GM23248 (cell line): ENCODE data around the gene LRFN4. TPM values are rescaled to one million over a fixed set of nuclear protein-coding genes. Genes with fewer than 3 reads are reported as not detected.

Source experiments
- DNase-seq: peaks from one replicate; pipeline ENCODE4 v3.0.0-alpha.2; 2015
- H2AFZ ChIP-seq: fragments of 200-600 bp; sonication (generic); 2 replicates; pipeline ENCODE4 v1.6.1; 2016; ENCODE audit warnings: antibody characterized with exemption
- H3F3A ChIP-seq: fragments of 200-600 bp; sonication (generic); 2 replicates; pipeline ENCODE4 v1.6.1; 2016; ENCODE audit warnings: mild to moderate bottlenecking, antibody characterized with exemption, mixed run types; ENCODE audit not compliant: insufficient read depth
- H3K27ac ChIP-seq: fragments of 200-600 bp; sonication (generic); 2 replicates; pipeline ENCODE4 v1.5.1; 2016; ENCODE audit warnings: mild to moderate bottlenecking
- H3K27me3 ChIP-seq: fragments of 200-600 bp; sonication (generic); replicated peaks from 2 replicates; pipeline ENCODE4 v1.6.1; 2016; ENCODE audit warnings: mild to moderate bottlenecking; ENCODE audit not compliant: insufficient read depth
- H3K36me3 ChIP-seq: fragments of 200-600 bp; sonication (generic); 2 replicates; pipeline ENCODE4 v1.6.1; 2016; ENCODE audit warnings: low read depth, mild to moderate bottlenecking
- H3K4me1 ChIP-seq: fragments of 200-600 bp; sonication (generic); 2 replicates; pipeline ENCODE4 v1.6.1; 2016; ENCODE audit warnings: mild to moderate bottlenecking; ENCODE audit not compliant: insufficient read depth
- H3K4me2 ChIP-seq: fragments of 200-600 bp; sonication (generic); one replicate; pipeline ENCODE4 v1.6.1; 2016; ENCODE audit warnings: mild to moderate bottlenecking; ENCODE audit not compliant: unreplicated experiment
- H3K4me3 ChIP-seq: fragments of 200-600 bp; sonication (generic); 2 replicates; pipeline ENCODE4 v1.5.1; 2016; ENCODE audit warnings: mild to moderate bottlenecking
- H3K79me2 ChIP-seq: fragments of 200-600 bp; sonication (generic); 2 replicates; pipeline ENCODE4 v1.6.1; 2016; ENCODE audit warnings: mild to moderate bottlenecking; ENCODE audit not compliant: insufficient read depth
- H3K9ac ChIP-seq: fragments of 200-600 bp; sonication (generic); 2 replicates; pipeline ENCODE4 v1.6.1; 2016; ENCODE audit warnings: mild to moderate bottlenecking
- H3K9me2 ChIP-seq: fragments of 200-600 bp; sonication (generic); 2 replicates; pipeline ENCODE4 v1.6.1; 2016; ENCODE audit warnings: mixed run types, mild to moderate bottlenecking, moderate library complexity; ENCODE audit not compliant: insufficient read depth
- H3K9me3 ChIP-seq: fragments of 200-600 bp; sonication (generic); one replicate; pipeline ENCODE4 v1.6.1; 2017; ENCODE audit warnings: low read depth
- H4K20me1 ChIP-seq: fragments of 200-600 bp; sonication (generic); 2 replicates; pipeline ENCODE4 v1.6.0; 2016; ENCODE audit not compliant: insufficient read depth
- EZH2 ChIP-seq: fragments of 200-600 bp; sonication (generic); IDR thresholded peaks from 2 replicates; pipeline ENCODE4 v1.6.1; 2018; ENCODE audit warnings: antibody characterized with exemption, mild to moderate bottlenecking; ENCODE audit not compliant: insufficient read depth, poor library complexity, severe bottlenecking
- EZH2phosphoT487 ChIP-seq: fragments of 200-600 bp; sonication (generic); IDR thresholded peaks from 2 replicates; pipeline ENCODE4 v1.6.1; 2018; ENCODE audit warnings: antibody characterized with exemption, moderate library complexity, mild to moderate bottlenecking, low read depth; ENCODE audit not compliant: insufficient read depth
- WGBS, 2 experiments: methylation state at CpG; one replicate each; pipeline ENCODE4 v1.1.6; 2015 to 2017; ENCODE audit warnings: low lambda C conversion rate in 2 of 2, low coverage in 1 of 2; ENCODE audit errors: missing lambda C conversion rate in 2 of 2; 5-methylcytosine and 5-hydroxymethylcytosine counted together
- in situ Hi-C: fragments of 300-500 bp; cut with MboI; formaldehyde crosslinking; loops from 2 replicates; pipeline ENCODE4 v1.15.0; 2020
- polyA plus RNA-seq: library from polyadenylated mRNA; unstranded; fragments of >200 nt; fragmentation: Nextera tagmentation; extraction: Ambion mirVana; gene quantifications from 2 replicates; pipeline ENCODE4 v1.2.1, GENCODE V29; 2016
- total RNA-seq: library from RNA; depleted of rRNA; stranded (reverse); fragments of >200 nt; shearing (Covaris generic); gene quantifications from 2 replicates; pipeline ENCODE4 v1.2.3, GENCODE V29; 2014

Gene LRFN4
- total and polyA plus RNA-seq, 2 experiments from 2014 or later: 5.4 to 42.2 TPM

DNA sequence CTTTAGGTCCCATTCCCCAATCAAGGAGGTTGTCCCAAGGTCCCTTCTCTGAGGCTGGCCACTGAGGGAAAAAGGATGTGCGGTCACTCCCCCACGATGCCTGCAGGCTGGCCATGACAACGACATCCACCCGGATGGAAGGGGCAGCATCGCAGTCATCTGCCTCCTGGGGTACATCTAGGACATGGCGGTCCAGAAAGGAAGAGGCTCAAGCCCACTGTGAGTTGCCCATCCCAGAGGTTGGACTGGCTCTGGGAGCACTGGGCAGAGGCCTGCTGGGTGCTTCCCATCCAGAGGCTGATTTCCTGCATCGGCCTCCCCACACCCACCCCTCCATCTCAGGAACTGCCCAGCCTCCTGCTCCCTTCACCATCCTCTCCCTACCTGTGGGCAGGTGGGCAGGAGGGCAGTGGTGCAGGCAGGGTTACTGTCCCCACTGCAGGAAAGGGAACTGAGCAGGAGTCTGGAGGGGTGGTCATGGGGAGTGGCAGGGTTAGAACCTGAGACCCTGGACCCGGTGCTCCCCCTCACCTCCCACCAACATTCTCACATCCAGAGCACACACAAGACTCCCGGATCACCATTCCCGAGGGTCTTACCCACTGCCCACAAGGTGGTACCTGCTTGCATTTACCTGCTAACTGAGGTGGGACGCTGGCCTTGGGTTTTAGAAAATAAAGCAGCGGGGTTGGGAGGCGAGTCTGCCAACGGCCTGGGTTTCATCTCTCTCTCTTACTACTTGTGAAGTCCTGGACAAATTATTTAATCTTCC is 9.2 kb upstream of the LRFN4 start:
- Histone ChIP-seq H3K9me3 (no peaks in the 10 kb centered on the region), H3K27ac (no peak overlapping the region), H3K36me3 (no peaks in the 10 kb centered on the region), H2AFZ (no peak overlapping the region), H3K4me3 (no peak overlapping the region), H3K27me3 (no peaks in the 10 kb centered on the region), H4K20me1 (no peaks in the 10 kb centered on the region), H3K9me2 (no peaks in the 10 kb centered on the region), H3K9ac (no peak overlapping the region), H3K79me2 (peaks cover 33% of the 10 kb centered on the region), H3K4me1 (no peaks in the 10 kb centered on the region; the same call in 1 of the 2 replicates), H3F3A (no peaks in the 10 kb centered on the region), H3K4me2 (no peak overlapping the region)
- DNase-seq: no peak
- TF ChIP-seq EZH2phosphoT487 (no peak), EZH2 (no peak)
- in situ Hi-C loops: loop anchor here (25.0 kb wide), 1 partner anchor 260 kb away; the partner anchor contains the start of genes CCDC87 and CCS
- 81 to 84% methylated on average over 14 of the region's 14 CpGs for WGBS, 2 experiments

DNA sequence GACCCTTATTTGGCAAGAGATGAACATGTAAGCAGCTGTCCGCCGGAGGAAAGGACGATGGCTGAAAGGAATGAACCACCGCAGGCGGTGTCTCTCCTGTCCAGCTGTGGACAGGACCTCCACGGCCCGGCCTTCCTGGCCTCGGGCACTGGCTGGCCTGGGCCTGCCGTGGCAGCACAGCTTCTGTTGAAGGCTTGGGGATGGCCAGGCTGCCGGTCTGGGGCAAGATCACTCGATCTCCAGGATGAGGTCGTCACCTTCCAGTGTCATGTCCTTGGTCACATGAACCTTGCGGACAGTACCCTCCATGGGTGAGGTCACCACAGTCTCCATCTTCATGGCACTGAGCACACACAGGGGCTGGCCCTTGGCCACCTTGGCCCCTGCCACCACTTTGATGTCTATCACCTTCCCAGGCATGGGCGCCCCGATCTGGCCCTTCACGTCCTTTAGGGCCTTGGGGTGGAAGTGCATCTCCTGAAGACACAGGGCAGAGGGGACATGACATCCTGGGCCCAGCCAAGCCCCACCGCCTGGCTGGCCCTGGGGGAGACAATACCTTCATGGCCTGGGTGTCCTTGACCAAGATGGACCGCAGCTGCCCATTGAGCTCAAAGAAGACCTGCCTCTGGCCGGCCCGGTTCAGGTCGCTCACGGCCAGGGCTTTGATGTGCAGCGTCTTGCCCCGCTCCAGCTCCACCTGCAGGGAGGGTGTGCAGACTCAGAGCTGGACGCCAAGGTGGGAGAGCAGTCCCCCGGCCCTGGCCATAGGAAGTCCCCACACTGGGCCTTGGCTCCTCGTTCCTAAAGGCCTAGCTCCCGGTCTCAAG is 8.0 kb upstream of the LRFN4 start:
- no peaks in the 10 kb centered on the region for H3F3A ChIP-seq
- WGBS, 2 experiments: 82 to 85% methylated on average over 27 to 28 of the region's 28 CpGs
- H2AFZ ChIP-seq: no peak overlapping the region
- H3K9me2 ChIP-seq: no peaks in the 10 kb centered on the region
- H3K4me1 ChIP-seq: no peaks in the 10 kb centered on the region; the same call in 1 of the 2 replicates
- no peak overlapping the region for H3K27ac ChIP-seq
- H3K9ac ChIP-seq: no peak overlapping the region
- no peaks in the 10 kb centered on the region for H3K36me3 ChIP-seq
- no peak overlapping the region for H3K4me3 ChIP-seq
- H4K20me1 ChIP-seq: no peaks in the 10 kb centered on the region
- H3K9me3 ChIP-seq: no peaks in the 10 kb centered on the region
- no peak for DNase-seq
- peaks cover 23% of the 10 kb centered on the region for H3K79me2 ChIP-seq
- H3K27me3 ChIP-seq: no peaks in the 10 kb centered on the region
- in situ Hi-C loops: loop anchor here (25.0 kb wide), 1 partner anchor 262 kb away; the partner anchor contains the start of genes CCDC87 and CCS
- no peak overlapping the region for H3K4me2 ChIP-seq
- no peak for TF ChIP-seq EZH2phosphoT487
- TF ChIP-seq EZH2: no peak

DNA sequence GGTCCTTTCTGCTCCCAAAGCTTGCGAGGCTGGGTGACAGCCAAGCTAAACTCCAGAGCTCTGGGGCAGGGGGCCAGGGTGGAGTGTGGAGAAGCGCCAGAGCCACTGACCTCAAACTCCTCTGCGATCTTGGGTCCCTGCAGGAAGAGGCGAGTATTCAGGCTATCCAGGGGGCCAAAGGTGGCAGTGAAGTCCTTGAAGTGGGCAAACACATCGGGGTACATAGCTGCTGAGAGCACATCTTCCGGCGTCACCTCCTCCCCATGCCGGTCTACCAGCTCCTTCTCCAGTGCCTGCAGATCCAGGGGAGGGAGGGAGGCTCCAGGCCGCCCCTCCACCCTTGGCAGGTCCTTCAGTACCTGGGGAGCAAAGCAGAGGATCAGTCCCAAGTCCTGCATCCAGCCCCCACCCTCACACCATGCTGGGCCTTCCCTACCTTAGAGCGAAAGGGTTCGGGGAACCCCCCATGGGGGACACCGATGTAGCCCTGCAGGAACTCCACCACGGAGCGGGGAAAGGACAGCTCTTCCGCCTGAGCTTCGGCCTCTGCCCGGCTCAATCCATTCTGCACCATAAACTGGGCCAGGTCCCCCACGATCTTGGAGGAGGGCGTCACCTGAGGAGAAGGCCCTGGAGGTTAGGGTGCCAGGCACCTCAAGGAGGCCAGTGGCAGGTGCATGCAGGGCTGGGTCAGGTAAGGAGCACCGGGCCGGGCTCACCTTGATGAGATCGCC is 7.2 kb upstream of the LRFN4 start:
- no peak overlapping the region for H3K4me3 ChIP-seq
- no peak for DNase-seq
- H3K4me2 ChIP-seq: no peak overlapping the region
- no peaks in the 10 kb centered on the region for H3K27me3 ChIP-seq
- H3K9me2 ChIP-seq: no peaks in the 10 kb centered on the region
- in situ Hi-C loops: loop anchor here (25.0 kb wide), 1 partner anchor 262 kb away; the partner anchor contains the start of genes CCDC87 and CCS
- no peak overlapping the region for H3K9ac ChIP-seq
- no peaks in the 10 kb centered on the region; the same call in 1 of the 2 replicates for H3K4me1 ChIP-seq
- H3K27ac ChIP-seq: no peak overlapping the region
- TF ChIP-seq EZH2phosphoT487: no peak
- TF ChIP-seq EZH2: no peak
- no peaks in the 10 kb centered on the region for H3K9me3 ChIP-seq
- no peaks in the 10 kb centered on the region for H3K36me3 ChIP-seq
- no peak overlapping the region for H2AFZ ChIP-seq
- H3K79me2 ChIP-seq: peaks cover 15% of the 10 kb centered on the region
- no peaks in the 10 kb centered on the region for H3F3A ChIP-seq
- H4K20me1 ChIP-seq: no peaks in the 10 kb centered on the region
- 86 to 88% methylated on average over 22 of the region's 22 CpGs for WGBS, 2 experiments

- Histone ChIP-seq H2AFZ (no peak overlapping the region), H3K4me3 (no peak overlapping the region), H3K9me2 (no peaks in the 10 kb centered on the region), H3K27ac (no peak overlapping the region), H3K4me2 (no peak overlapping the region), H3K36me3 (no peaks in the 10 kb centered on the region), H3K79me2 (peaks cover 9% of the 10 kb centered on the region), H3K9me3 (no peaks in the 10 kb centered on the region), H3F3A (no peaks in the 10 kb centered on the region), H3K27me3 (no peaks in the 10 kb centered on the region), H4K20me1 (no peaks in the 10 kb centered on the region), H3K4me1 (no peaks in the 10 kb centered on the region), H3K9ac (no peak overlapping the region)
- TF ChIP-seq EZH2phosphoT487 (no peak), EZH2 (no peak)
- 91 to 93% methylated on average over 10 of the region's 10 CpGs for WGBS, 2 experiments
- in situ Hi-C loops: no loop called here
- DNase-seq: no peak
Observed at GRCh38 chr11:66850235-66850587, 6.7 kb upstream of the LRFN4 start.
